Keratinocyte (primary cell): ENCODE data around the gene TP53BP1. TPM values are rescaled to one million over a fixed set of nuclear protein-coding genes. Genes with fewer than 3 reads are reported as not detected.

Source experiments
- DNase-seq: peaks from one replicate; pipeline ENCODE4 v3.0.0-alpha.2; 2011; ENCODE audit warnings: low read depth, missing footprints, low spot score
- FAIRE-seq: peaks from 2 replicates; lab custom pipeline; 2011; peaks lifted over from hg19 to GRCh38; lab: Jason Lieb, UNC
- H2AFZ ChIP-seq: 2 replicates; pipeline ENCODE4 v1.6.0; 2012; ENCODE audit warnings: low read length, control low read depth, inconsistent platforms; ENCODE audit not compliant: control insufficient read depth
- H3K27ac ChIP-seq: 2 replicates; pipeline ENCODE4 v1.5.1; 2011; ENCODE audit warnings: low read length; ENCODE audit not compliant: control insufficient read depth, insufficient read depth
- H3K27me3 ChIP-seq: 3 replicates; pipeline ENCODE4 v1.6.0; 2011; ENCODE audit warnings: low read length; ENCODE audit not compliant: control insufficient read depth, insufficient read depth; ENCODE audit errors: extremely low read depth
- H3K36me3 ChIP-seq, 2 experiments: 2 replicates in 1 of 2; 3 replicates in 1 of 2; pipeline ENCODE4 v1.5.1; 2011; ENCODE audit warnings: low read length in 2 of 2, mild to moderate bottlenecking in 1 of 2; ENCODE audit not compliant: control insufficient read depth in 2 of 2, insufficient read depth in 2 of 2; ENCODE audit errors: extremely low read depth in 1 of 2
- H3K4me1 ChIP-seq: 3 replicates; pipeline ENCODE4 v1.5.1; 2011; ENCODE audit warnings: low read length; ENCODE audit not compliant: control insufficient read depth, insufficient read depth; ENCODE audit errors: extremely low read depth
- H3K4me2 ChIP-seq: 3 replicates; pipeline ENCODE4 v1.6.0; 2011; ENCODE audit warnings: low read depth, low read length; ENCODE audit not compliant: control insufficient read depth, insufficient read depth; ENCODE audit errors: extremely low read depth
- H3K4me3 ChIP-seq, 3 experiments: fragments of 200-600 bp in 1 of 3; sonication (generic) in 1 of 3; 2 replicates in 2 of 3; 3 replicates in 1 of 3; pipeline ENCODE4 v1.5.1; 2011 to 2016; ENCODE audit warnings: low read length in 3 of 3, mild to moderate bottlenecking in 3 of 3, control low read depth in 2 of 3, inconsistent platforms in 1 of 3, low read depth in 1 of 3, mixed read lengths in 1 of 3, mixed run types in 1 of 3, moderate library complexity in 1 of 3; ENCODE audit not compliant: control insufficient read depth in 2 of 3, insufficient read depth in 2 of 3; ENCODE audit errors: extremely low read depth in 1 of 3
- H3K79me2 ChIP-seq: 2 replicates; pipeline ENCODE4 v1.6.0; 2012; ENCODE audit warnings: low read length; ENCODE audit not compliant: control insufficient read depth, insufficient read depth
- H3K9ac ChIP-seq: 3 replicates; pipeline ENCODE4 v1.6.0; 2011; ENCODE audit warnings: low read length; ENCODE audit not compliant: control insufficient read depth, insufficient read depth; ENCODE audit errors: extremely low read depth
- H3K9me1 ChIP-seq: 3 replicates; pipeline ENCODE4 v1.6.0; 2011; ENCODE audit warnings: low read length; ENCODE audit not compliant: control insufficient read depth, insufficient read depth; ENCODE audit errors: extremely low read depth
- H3K9me3 ChIP-seq: 2 replicates; pipeline ENCODE4 v1.5.1; 2012; ENCODE audit warnings: low read depth, low read length; ENCODE audit not compliant: control insufficient read depth
- H4K20me1 ChIP-seq: 3 replicates; pipeline ENCODE4 v1.6.0; 2011; ENCODE audit warnings: low read length; ENCODE audit not compliant: control insufficient read depth, insufficient read depth; ENCODE audit errors: extremely low read depth
- EZH2 ChIP-seq: IDR thresholded peaks from one replicate; pipeline ENCODE4 v1.6.1; 2012; ENCODE audit warnings: inconsistent platforms, mild to moderate bottlenecking, low read length, moderate library complexity
- dilution Hi-C: fragments of 300-500 bp; cut with MboI; formaldehyde crosslinking; loops from one replicate; pipeline ENCODE4 v1.7.0; 2020; ENCODE audit warnings: low sequenced_read_pairs; ENCODE audit not compliant: extremely low pct_ligation_motif_present
- polyA plus RNA-seq, 5 experiments: library from polyadenylated mRNA; depleted of rRNA in 3 of 5; stranded (reverse) in 3 of 5; stranded (forward) in 1 of 5; unstranded in 1 of 5; fragments of >200 nt; gene quantifications; 1 replicate in 1 of 5; 2 replicates in 3 of 5; 3 replicates in 1 of 5; pipeline versions ENCODE4 v1.2.1 to v1.2.3, GENCODE V29; 2011 to 2012; ENCODE audit warnings: missing spikeins in 2 of 5, low read depth in 1 of 5, low replicate concordance in 1 of 5
- TF ChIP-seq, protein P1 (sequence below), 3 experiments: IDR thresholded peaks in 1 of 3; conservative IDR thresholded peaks in 1 of 3; optimal IDR thresholded peaks in 1 of 3; 2 replicates in 2 of 3; 3 replicates in 1 of 3; pipeline versions ENCODE3 to v1.5.1; 2011; ENCODE audit warnings: low read length in 3 of 3, mild to moderate bottlenecking in 3 of 3, moderate library complexity in 2 of 3, control low read depth in 1 of 3, inconsistent platforms in 1 of 3; ENCODE audit not compliant: insufficient read depth in 2 of 3; ENCODE audit errors: extremely low read depth in 1 of 3

TP53BP1 gene
- polyA plus RNA-seq, 1 donor (not counting 4 experiments of a cell fraction or from before 2014, with no cell fraction given): 30.7 TPM

DNA sequence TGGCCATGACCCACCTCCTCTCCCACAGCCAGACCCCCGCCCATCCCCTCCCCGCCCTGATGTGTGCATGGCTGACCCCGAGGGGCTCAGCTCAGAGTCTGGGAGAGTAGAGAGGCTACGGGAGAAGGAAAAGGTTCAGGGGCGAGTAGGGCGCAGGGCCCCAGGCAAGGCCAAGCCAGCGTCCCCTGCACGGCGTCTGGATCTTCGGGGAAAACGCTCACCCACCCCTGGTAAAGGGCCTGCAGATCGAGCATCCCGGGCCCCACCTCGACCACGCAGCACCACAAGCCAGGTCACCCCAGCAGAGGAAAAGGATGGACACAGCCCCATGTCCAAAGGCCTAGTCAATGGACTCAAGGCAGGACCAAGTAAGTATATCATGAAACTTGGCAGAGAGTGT lies 36.2 kb upstream of the TP53BP1 start:
- no peak for DNase-seq
- Histone ChIP-seq H3K4me3 (no peak overlapping the region), H3K9me1 (no peaks in the 10 kb centered on the region), H3K79me2 (no peaks in the 10 kb centered on the region), H3K36me3 (peaks cover 1 to 2% of the 10 kb centered on the region in 2 experiments), H3K27me3 (peaks cover 3% of the 10 kb centered on the region), H3K4me2 (no peak overlapping the region), H3K9ac (no peak overlapping the region), H3K27ac (no peak overlapping the region), H4K20me1 (no peaks in the 10 kb centered on the region), H2AFZ (no peak overlapping the region), H3K4me1 (no peaks in the 10 kb centered on the region), H3K9me3 (no peaks in the 10 kb centered on the region)
- no peak for FAIRE-seq
- dilution Hi-C loops: no loop called here
- no peak for TF ChIP-seq EZH2
- TF ChIP-seq, protein P1, sequence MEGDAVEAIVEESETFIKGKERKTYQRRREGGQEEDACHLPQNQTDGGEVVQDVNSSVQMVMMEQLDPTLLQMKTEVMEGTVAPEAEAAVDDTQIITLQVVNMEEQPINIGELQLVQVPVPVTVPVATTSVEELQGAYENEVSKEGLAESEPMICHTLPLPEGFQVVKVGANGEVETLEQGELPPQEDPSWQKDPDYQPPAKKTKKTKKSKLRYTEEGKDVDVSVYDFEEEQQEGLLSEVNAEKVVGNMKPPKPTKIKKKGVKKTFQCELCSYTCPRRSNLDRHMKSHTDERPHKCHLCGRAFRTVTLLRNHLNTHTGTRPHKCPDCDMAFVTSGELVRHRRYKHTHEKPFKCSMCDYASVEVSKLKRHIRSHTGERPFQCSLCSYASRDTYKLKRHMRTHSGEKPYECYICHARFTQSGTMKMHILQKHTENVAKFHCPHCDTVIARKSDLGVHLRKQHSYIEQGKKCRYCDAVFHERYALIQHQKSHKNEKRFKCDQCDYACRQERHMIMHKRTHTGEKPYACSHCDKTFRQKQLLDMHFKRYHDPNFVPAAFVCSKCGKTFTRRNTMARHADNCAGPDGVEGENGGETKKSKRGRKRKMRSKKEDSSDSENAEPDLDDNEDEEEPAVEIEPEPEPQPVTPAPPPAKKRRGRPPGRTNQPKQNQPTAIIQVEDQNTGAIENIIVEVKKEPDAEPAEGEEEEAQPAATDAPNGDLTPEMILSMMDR (optimal IDR thresholded peaks at IDR 0.05 in 1 of 3, IDR thresholded peaks at IDR 0.05 in 1 of 3, conservative IDR thresholded peaks at IDR 0.05 in 1 of 3; ENCODE audit: extremely low read depth in 1 of 3, insufficient read depth in 2 of 3, low read length in 3 of 3): no peak

DNA sequence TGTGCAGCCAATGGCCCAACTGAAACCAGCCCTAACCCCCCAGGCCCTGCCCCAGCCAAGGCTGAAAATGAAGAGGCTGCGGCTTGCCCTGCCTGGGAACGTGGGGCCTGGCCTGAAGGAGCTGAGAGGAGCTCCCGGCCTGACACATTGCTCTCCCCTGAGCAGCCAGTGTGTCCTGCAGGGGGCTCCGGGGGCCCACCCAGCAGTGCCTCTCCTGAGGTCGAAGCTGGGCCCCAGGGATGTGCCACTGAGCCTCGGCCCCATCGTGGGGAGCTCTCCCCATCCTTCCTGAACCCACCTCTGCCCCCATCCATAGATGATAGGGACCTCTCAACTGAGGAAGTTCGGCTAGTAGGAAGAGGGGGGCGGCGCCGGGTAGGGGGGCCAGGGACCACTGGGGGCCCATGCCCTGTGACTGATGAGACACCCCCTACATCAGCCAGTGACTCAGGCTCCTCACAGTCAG lies 35.6 kb upstream of the TP53BP1 start:
- no peak overlapping the region for H3K9ac ChIP-seq
- H3K4me3 ChIP-seq: no peak overlapping the region
- H3K9me3 ChIP-seq: no peaks in the 10 kb centered on the region
- no peak overlapping the region for H2AFZ ChIP-seq
- no peaks in the 10 kb centered on the region for H3K79me2 ChIP-seq
- no peaks in the 10 kb centered on the region for H3K4me1 ChIP-seq
- no peak for DNase-seq
- H3K36me3 ChIP-seq: no peaks in the 10 kb centered on the region
- no peak overlapping the region for H3K4me2 ChIP-seq
- FAIRE-seq: no peak
- H3K27ac ChIP-seq: no peak overlapping the region
- H3K27me3 ChIP-seq: peaks cover 5% of the 10 kb centered on the region
- H4K20me1 ChIP-seq: no peaks in the 10 kb centered on the region
- dilution Hi-C loops: no loop called here
- TF ChIP-seq EZH2: no peak
- TF ChIP-seq, protein P1 (optimal IDR thresholded peaks at IDR 0.05 in 1 of 3, IDR thresholded peaks at IDR 0.05 in 1 of 3, conservative IDR thresholded peaks at IDR 0.05 in 1 of 3; ENCODE audit: extremely low read depth in 1 of 3, insufficient read depth in 2 of 3, low read length in 3 of 3): no peak
- no peaks in the 10 kb centered on the region for H3K9me1 ChIP-seq
